Stimulated activated CD8-positive, alpha-beta memory T cell treated with anti-CD3 and anti-CD28 coated beads, Interleukin-7, amount 100 ng/mL, for 4 hours (primary cell): Measurements from ENCODE around the gene TRIM65.
"Not testable (repeated sequence)": the region's sequence is repeated elsewhere in the genome, so short reads cannot be mapped to it uniquely, and the experiment has no call there.

Experiments
- DNase-seq, 2 donors: peaks; one replicate each; pipeline ENCODE4 v3.0.0-alpha.2; 2020; ENCODE audit warnings: low read depth in 2 of 2

TRIM65 gene

DNA sequence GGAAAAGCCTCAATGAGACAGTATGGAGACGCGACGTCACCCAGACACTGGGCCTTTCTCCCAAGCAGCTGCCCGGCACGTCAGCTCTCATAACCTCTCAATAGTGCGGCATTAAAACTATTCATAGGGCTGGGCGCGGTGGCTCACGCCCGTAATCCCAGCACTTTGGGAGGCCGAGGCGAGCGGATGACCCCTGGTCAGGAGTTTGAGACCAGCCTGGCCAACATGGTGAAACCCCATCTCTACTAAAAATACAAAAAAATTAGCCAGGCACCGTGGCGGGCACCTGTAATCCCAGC, 45.1 kb downstream of the TRIM65 start:
- DNase-seq: not testable (repeated sequence)

DNA sequence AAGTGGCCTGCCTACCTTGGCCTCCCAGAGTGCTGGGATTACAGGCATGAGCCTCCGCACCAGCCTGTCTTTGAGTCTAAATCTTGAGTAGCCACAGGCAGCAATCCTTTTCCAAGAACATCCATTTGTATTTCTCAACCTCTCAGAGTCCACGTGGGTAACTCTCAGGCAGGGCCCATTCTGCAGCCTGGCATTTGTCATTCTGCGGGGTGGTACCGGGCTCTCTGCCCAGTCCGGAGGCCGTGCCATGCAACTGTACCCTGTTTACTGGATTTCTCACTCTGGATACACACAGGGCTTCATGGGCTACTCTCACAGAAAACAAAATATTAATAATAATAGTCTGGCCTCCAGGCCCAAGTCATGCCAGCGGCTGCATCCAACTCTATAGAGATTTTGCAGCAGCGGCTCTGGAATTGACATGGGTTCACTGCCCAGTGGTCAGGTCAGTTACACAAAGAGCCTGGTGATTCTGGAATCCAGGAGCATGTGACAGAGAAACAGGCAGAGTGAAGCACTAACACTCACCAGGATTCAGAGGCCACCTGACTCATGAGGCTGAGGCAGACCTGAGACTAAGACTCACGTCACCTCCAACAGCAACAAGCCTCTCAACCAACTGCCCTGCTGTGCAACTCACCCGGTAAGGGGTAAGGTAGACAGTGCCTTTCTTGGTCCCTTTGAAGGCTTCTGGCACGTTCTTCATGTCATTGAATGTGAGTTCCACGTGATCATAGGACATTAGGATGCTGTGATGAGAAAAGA, 45.6 kb downstream of the TRIM65 start:
- DNase-seq: no peak

DNA sequence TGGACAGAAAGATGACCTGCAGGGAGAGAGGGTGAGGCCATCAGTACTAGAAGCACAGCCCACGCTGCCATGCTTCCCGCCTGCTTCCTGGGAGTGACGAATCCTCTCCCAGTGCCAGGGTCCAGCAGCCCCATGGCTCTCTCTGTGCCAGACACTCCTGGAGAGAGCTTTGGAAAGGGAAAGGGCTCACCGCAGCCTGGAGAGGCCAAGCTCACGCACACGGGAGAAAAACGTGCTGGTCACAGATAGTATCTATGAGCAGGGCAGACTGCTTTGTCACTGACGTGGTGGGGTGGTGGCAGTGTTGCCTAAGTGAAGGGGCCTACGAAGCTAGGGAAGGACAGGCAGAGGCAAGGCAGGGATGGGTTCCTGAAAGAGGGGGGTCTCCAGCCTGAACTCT, 47.0 kb downstream of the TRIM65 start:
- no peak for DNase-seq

DNA sequence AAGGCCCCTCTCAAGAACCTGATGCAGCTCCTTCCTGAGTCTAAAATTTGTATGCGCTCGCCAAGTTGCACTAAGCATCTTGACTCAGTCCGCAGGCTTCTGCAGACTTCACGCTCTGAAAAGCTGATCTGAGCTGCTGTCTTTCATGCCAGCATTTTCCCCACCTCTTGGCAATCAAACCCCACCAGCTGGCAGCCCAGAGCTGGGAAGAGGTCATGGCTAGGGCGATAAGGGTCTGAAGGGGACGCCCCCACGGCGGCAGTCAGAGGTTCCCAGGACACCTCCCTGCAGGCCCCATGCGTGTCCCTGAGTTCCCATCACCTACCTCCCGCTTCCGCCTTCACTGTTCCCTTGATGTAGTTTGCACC, 47.5 kb downstream of the TRIM65 start:
- DNase-seq: no peak

DNA sequence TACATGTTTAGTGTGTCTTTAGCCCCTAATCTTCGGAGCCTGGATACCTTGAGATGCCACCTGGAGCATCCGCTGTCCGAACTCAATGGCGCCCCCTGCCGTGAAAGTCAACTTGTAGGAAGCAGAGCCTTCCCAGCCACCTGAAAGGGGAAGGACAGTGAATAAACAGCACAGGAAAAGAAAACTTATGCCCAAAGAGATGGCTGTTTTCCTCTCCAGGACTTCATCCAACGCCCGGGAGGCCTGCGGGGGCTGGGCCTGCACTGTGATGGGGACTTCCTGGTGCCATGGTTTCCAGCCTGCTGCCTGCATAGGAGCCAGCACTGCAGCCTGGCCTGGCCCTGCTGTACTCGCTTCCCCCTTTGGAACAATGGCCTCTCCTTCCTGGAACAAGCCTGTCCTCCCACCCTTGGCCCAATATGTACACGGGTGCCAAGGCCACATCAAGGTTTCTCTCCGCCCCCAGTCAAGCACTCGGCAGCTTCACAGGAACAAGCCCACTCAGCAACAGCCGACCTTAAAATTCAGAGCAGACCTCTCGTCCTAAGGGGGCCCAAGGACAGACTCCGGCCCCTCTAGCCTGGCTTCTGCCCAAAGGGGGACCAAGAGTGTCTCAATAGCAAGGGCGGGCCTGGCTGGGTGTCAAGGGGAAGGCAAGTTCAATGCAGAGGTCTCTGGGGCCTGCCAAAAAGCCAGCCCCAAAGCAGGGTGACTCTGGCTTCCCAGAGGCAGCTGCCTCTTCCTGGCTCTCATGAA, 48.0 kb downstream of the TRIM65 start:
- peak; percentile 57 to 62 for DNase-seq

- no peak for DNase-seq
These were observed 48.9 kb downstream of the TRIM65 start for GRCh38 chr17:75847614-75848522.

GRCh38 chr17:75846692-75847613, 49.8 kb downstream of the TRIM65 start:
- no peak for DNase-seq

GRCh38 chr17:75845933-75846691, 50.6 kb downstream of the TRIM65 start:
- no peak for DNase-seq

DNA sequence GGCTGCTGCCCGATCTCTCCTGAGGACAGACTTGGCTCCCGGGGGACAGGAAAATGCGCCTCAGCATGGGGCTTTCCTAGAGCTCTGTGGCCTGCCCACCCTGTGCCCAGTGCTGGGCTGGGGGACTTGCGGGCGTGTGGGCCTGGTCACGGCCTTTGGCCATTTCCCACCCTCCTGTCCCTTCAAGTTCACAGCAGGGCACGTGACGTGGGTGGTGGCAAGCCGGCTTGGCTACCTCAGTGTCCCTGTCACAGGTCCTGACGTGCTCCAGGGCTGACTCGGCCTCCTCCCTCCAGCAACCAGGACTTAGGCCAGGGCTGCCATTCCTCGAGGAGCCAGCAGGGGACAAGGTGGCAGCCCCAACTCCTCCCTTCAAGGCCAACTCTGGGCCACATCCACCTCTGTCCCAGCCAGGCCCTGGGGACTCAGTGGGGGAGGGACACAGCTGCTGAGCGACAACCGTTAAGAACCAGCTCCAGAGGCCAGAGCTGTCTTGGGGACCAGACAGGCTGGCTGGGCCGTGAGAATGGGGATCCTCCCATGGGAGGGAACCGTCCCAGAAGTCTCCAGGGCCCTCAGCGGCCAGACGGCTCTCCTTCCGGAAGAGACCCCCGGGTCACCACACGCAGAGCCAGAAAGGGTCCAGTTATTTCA, 51.6 kb downstream of the TRIM65 start:
- no peak for DNase-seq

DNA sequence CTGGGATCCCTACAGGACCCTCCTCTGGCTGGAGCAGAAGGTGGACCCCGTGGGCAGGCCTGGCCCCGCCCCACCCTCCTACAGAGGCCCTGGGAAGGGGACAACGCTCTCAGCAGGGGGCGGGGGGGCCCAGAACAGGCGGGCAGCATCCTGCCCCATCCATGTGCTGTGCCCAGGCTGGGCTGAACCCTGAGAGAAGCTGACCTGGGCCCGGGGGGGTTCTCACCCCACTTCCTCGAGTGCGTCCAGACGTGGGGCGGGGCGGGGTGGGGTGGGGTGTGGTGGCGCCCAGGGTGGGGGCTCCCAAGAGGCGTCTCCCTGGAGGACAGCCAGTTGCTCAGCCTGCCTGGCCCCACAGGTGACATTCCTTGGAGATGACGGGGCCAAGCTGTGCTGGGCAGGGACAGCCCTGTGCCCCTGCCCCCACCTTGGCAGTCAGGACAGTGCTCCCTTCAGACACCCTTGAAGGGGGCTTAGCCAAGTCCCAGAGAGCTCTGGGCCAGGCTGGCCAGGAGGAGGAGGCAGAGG, 52.2 kb downstream of the TRIM65 start:
- DNase-seq: no peak

GRCh38 chr17:75843577-75844529, 52.9 kb downstream of the TRIM65 start, which contains the start of gene UNC13D:
UNC13D (minus strand) TSS chr17:75844404; CDS start chr17:75844337, 67 bp downstream.
- peak in 1 of 2 donors; percentile 55 for DNase-seq

DNA sequence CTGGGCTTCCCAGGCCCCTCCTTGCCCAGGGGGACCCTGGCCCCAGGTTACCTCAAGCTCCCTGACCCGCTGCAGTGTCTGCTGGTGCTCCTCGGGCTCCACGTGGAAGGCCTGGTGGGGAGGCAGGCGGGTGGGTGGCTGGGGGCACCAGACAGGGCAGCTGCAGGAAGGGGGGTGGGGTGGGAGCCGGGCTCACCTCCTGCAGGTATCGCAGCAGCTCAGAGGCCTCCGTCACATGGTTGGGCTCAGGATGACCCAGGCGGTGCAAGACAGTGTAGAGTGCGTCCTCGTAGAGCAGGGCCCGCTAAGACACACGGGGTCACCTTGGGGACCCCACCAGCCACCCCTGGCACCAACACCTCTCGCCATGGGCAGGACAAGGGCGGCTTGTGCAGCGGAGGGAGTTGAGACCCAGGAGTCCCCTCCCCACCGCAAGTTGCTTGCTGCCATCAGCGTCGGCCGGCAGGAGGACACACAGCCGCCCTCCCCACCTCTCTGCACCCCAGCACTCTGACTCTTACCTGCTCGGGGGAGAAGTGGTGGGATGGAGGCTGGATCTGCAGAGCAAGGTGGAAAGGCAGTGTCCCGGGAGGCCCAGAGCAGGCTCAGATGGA, 53.7 kb downstream of the TRIM65 start:
- DNase-seq: no peak

DNA sequence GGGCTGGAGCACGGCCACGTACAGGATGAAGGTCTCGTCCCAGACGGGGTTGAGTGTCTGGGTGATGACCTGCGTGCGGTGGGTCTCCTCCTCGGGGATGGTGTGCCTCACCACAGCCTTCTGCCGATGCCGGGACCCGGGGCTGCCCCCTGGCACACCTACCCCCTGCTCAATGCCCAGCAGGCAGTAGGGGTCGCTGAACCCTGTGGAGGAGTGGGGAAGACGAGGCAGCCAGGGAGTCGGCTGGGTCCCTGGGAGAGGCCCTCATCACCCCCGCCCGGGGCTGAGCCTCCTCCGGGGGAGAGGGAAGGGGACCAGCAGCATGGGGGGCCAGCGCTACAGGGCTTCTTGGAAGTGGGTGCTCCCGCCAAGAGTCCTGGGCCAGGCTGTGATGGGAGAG, 54.3 kb downstream of the TRIM65 start:
- DNase-seq: no peak

DNA sequence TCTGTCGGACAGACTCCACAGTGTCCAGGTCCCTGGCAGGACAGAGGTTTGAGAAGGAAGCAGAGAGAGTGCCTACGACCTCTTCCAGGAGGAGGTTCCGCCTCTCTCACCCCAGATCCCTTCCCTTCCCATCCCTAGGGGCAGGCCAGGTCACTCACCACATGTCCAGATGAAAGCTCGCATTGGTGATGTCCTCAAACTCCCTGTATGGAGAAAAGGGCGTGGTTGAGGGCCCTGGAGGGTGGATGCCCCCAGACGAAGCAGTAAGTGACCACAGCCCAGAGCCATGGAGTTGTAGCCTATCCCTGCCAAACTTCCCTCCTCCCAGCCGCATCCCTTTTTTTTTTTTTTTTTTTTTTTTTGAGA, 56.0 kb downstream of the TRIM65 start:
- no peak for DNase-seq

DNA sequence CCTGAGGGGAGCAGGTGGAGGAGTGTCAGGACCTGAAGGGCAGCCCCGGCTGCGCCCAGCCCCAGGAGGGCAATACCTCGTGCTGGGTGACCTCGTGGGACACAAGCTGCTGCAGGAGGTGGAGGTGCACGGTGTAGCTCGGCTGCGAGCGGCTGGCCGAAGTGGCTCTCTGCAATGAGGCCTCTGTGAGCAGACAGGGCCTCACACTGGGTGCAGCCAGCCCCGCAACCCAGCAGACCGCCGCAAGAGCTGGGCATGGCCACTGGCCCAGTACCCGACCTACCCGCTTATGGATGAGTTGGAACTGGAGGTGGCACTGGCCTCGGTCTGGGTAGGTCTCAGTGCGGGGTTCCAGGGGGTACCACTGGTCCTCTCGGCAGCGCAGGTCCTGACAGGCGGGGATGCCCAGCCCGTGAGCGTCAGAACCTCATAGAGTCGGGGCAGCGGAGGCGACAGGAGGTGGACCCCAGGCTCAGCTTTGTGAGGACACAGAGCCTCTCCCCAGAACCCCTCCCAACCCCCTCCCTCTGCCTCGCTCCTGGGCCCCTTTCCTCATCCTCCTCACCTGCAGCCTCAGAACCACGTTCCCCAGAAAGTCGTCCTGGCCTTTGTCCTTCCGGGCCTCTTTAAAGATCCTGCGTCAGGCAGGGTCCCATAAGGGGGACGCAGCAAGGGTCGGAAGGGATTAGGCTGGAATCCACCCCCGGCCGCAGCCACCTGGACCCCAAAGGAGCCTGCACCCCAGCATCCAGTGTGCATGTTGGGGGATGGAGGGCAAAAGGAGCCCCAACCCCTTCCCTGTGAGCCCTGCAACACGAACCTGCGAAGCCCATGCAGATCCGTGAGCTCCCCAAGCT, 56.6 kb downstream of the TRIM65 start:
- DNase-seq: no peak
